Muscle layer of colon (tissue), 2 donors: ENCODE results near the gene MCF2L2.

Experiments
- H3K27ac ChIP-seq: one replicate; pipeline ENCODE4 v1.7.0; 2013; ENCODE audit warnings: low read depth, mild to moderate bottlenecking, low read length, moderate library complexity
- H3K27me3 ChIP-seq, 2 donors: one replicate each; pipeline ENCODE4 v1.7.0; 2013; ENCODE audit warnings: low read length in 2 of 2, mild to moderate bottlenecking in 2 of 2; ENCODE audit not compliant: insufficient read depth in 2 of 2, control insufficient read depth in 1 of 2
- H3K36me3 ChIP-seq: one replicate; pipeline ENCODE4 v1.7.0; 2013; ENCODE audit warnings: mild to moderate bottlenecking, low read length; ENCODE audit not compliant: insufficient read depth
- H3K4me1 ChIP-seq: one replicate; pipeline ENCODE4 v1.7.0; 2013; ENCODE audit warnings: mild to moderate bottlenecking, low read length; ENCODE audit not compliant: insufficient read depth
- H3K4me3 ChIP-seq, 2 donors: one replicate each; pipeline ENCODE4 v1.7.0; 2013; ENCODE audit warnings: low read length in 2 of 2, low read depth in 1 of 2, mild to moderate bottlenecking in 1 of 2, moderate library complexity in 1 of 2
- H3K9ac ChIP-seq: one replicate; pipeline ENCODE4 v1.7.0; 2013; ENCODE audit warnings: low read length
- H3K9me3 ChIP-seq: one replicate; pipeline ENCODE4 v1.7.0; 2013; ENCODE audit warnings: mild to moderate bottlenecking, low read length
- donor health status: abdominal sarcoma.
- donor health status: Adenocarcinoma of cecum.

The MCF2L2 gene

GRCh38 chr3:183220828-183221227 is 207.6 kb downstream of the MCF2L2 start:
- H3K36me3 ChIP-seq = no peaks in the 10 kb centered on the region
- H3K9me3 ChIP-seq = no peaks in the 10 kb centered on the region
- no peaks in the 10 kb centered on the region for H3K4me1 ChIP-seq
- H3K9ac ChIP-seq = no peak overlapping the region
- no peak overlapping the region for H3K4me3 ChIP-seq
- no peak overlapping the region for H3K27ac ChIP-seq
- H3K27me3 ChIP-seq = no peaks in the 10 kb centered on the region

- Histone ChIP-seq H3K9me3 (no peaks in the 10 kb centered on the region), H3K4me1 (no peaks in the 10 kb centered on the region), H3K4me3 (no peak overlapping the region), H3K27ac (no peak overlapping the region), H3K27me3 (no peaks in the 10 kb centered on the region), H3K9ac (no peak overlapping the region), H3K36me3 (no peaks in the 10 kb centered on the region)
Observed at GRCh38 chr3:183218826-183219225, 209.6 kb downstream of the MCF2L2 start.

GRCh38 chr3:183217548-183218332 is 210.7 kb downstream of the MCF2L2 start:
- Histone ChIP-seq H3K36me3 (no peaks in the 10 kb centered on the region), H3K4me3 (no peak overlapping the region), H3K9me3 (no peaks in the 10 kb centered on the region), H3K27me3 (no peaks in the 10 kb centered on the region), H3K9ac (no peak overlapping the region), H3K4me1 (no peaks in the 10 kb centered on the region), H3K27ac (no peak overlapping the region)

- H3K9me3 ChIP-seq = no peaks in the 10 kb centered on the region
- H3K27ac ChIP-seq = no peak overlapping the region
- no peaks in the 10 kb centered on the region for H3K27me3 ChIP-seq
- H3K9ac ChIP-seq = no peak overlapping the region
- H3K36me3 ChIP-seq = no peaks in the 10 kb centered on the region
- no peaks in the 10 kb centered on the region for H3K4me1 ChIP-seq
- no peak overlapping the region for H3K4me3 ChIP-seq
Observed at GRCh38 chr3:183215591-183216202, 212.7 kb downstream of the MCF2L2 start.

GRCh38 chr3:183214277-183214612 is 214.2 kb downstream of the MCF2L2 start:
- H3K36me3 ChIP-seq = no peaks in the 10 kb centered on the region
- no peaks in the 10 kb centered on the region for H3K27me3 ChIP-seq
- H3K27ac ChIP-seq = no peak overlapping the region
- no peak overlapping the region for H3K9ac ChIP-seq
- H3K4me3 ChIP-seq = no peak overlapping the region
- no peaks in the 10 kb centered on the region for H3K4me1 ChIP-seq
- H3K9me3 ChIP-seq = no peaks in the 10 kb centered on the region

- Histone ChIP-seq H3K9ac (no peak overlapping the region), H3K36me3 (no peaks in the 10 kb centered on the region), H3K9me3 (no peaks in the 10 kb centered on the region), H3K4me3 (no peak overlapping the region), H3K27ac (no peak overlapping the region), H3K27me3 (no peaks in the 10 kb centered on the region), H3K4me1 (no peaks in the 10 kb centered on the region)
Observed at GRCh38 chr3:183213415-183214276, 214.8 kb downstream of the MCF2L2 start.

GRCh38 chr3:183212565-183212964 is 215.9 kb downstream of the MCF2L2 start:
- H3K36me3 ChIP-seq = no peaks in the 10 kb centered on the region
- no peak overlapping the region for H3K4me3 ChIP-seq
- H3K27ac ChIP-seq = no peak overlapping the region
- H3K27me3 ChIP-seq = no peaks in the 10 kb centered on the region
- no peaks in the 10 kb centered on the region for H3K4me1 ChIP-seq
- H3K9ac ChIP-seq = no peak overlapping the region
- H3K9me3 ChIP-seq = no peaks in the 10 kb centered on the region

GRCh38 chr3:183212096-183212495 is 216.3 kb downstream of the MCF2L2 start:
- Histone ChIP-seq H3K9me3 (no peaks in the 10 kb centered on the region), H3K9ac (no peak overlapping the region), H3K27ac (no peak overlapping the region), H3K27me3 (no peaks in the 10 kb centered on the region), H3K36me3 (no peaks in the 10 kb centered on the region), H3K4me1 (no peaks in the 10 kb centered on the region), H3K4me3 (no peak overlapping the region)

- no peak overlapping the region for H3K4me3 ChIP-seq
- H3K27ac ChIP-seq = no peak overlapping the region
Observed at GRCh38 chr3:183211352-183211751, 217.1 kb downstream of the MCF2L2 start.

GRCh38 chr3:183210862-183211341 is 217.5 kb downstream of the MCF2L2 start:
- Histone ChIP-seq H3K27ac (no peak overlapping the region), H3K4me1 (no peaks in the 10 kb centered on the region), H3K9ac (no peak overlapping the region), H3K9me3 (no peaks in the 10 kb centered on the region), H3K36me3 (no peaks in the 10 kb centered on the region), H3K27me3 (no peaks in the 10 kb centered on the region), H3K4me3 (no peak overlapping the region)

More at GRCh38 chr3:183211352-183211751, 217.1 kb downstream of the MCF2L2 start:
- H3K4me1 ChIP-seq = no peaks in the 10 kb centered on the region
- H3K36me3 ChIP-seq = no peaks in the 10 kb centered on the region
- no peaks in the 10 kb centered on the region for H3K27me3 ChIP-seq
- H3K9me3 ChIP-seq = no peaks in the 10 kb centered on the region
- no peak overlapping the region for H3K9ac ChIP-seq

- Histone ChIP-seq H3K27me3 (no peaks in the 10 kb centered on the region), H3K36me3 (no peaks in the 10 kb centered on the region), H3K4me3 (no peak overlapping the region), H3K9me3 (no peaks in the 10 kb centered on the region), H3K27ac (no peak overlapping the region), H3K9ac (no peak overlapping the region), H3K4me1 (no peaks in the 10 kb centered on the region)
Observed at GRCh38 chr3:183210341-183210740, 218.1 kb downstream of the MCF2L2 start.
